Kidney capillary endothelial cell (primary cell): ENCODE results near the gene OR52R1.
"Not testable (repeated sequence)": the region's sequence is repeated elsewhere in the genome, so short reads cannot be mapped to it uniquely, and the experiment has no call there.

Source experiments
- DNase-seq: peaks from one replicate; pipeline ENCODE4 v3.0.0-alpha.2; 2018; ENCODE audit warnings: low spot score

Gene OR52R1

DNA sequence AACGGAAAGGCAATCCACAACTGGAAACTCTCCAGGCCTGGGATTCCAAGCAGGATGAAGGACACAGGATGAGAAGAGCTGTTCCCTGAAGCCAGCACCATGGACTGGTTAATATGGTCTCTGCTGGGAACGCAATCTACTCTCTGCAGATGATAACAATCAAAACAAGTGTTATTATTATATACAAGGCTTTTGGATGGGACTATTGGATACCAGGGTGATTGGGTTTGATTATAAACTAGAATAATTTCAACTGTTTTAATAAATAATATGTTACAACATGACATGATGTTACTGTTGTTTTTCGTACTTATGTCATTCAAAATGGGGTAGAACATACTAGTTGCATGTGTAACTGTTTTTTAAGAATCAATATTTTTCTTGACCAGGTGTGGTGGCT, at the start of gene OR52R1:
OR52R1 (minus strand) TSS at position 101 of the 400 bp plus-strand sequence; CDS start at position 101, 0 bp downstream.
- DNase-seq, result no peak

DNA sequence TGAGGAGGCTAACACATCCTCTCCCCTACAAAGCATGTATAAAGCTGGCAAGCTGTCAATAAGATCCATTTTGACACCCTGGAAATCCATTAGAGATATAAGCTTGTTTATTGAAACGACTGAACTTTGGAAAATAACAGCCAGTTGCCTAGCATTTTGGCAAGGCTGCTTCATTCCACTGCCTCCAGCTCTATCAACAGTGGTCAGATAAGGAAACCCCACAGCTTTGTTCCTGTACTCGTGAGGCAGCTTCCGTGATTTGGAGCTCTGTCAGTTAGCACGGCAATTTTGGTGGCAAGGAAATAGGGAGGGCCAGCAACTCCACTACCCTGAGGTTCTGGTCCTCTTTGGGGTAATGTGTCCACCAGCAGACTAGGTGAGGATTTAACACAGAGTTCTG, 46.9 kb upstream of the OR52R1 start:
- no peak for DNase-seq

DNA sequence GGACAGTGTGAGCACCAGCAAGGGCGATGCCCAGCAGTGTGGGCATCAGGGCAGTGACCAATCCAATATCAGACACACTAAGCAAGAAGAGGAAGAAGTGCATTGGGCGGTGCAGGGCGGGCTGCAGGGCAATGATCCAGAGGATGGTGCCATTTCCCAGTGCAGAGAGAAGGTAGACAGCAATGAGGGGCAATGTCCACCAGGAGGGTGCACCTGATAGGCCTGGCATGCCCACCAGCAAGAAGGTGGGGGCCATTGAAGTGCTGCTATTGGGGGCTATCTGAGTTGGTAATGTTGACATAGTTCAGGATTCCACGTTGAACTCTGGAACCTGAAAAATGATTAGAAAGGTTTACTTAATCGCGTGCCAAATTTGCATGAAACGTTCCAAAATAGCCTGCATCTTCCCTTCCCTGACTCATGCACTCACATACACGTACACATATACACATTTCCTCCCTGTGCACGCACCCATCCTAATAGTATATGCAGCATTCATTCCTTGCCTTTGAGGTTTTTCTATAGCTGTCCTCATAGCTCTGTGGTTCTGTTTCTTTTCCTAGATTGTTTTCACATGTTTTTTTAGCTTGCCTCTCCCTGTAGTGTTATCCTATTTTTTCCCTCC, 44.8 kb upstream of the OR52R1 start, which contains the start of gene OR51S1:
OR51S1 (minus strand) TSS at position 301 of the 625 bp plus-strand sequence; CDS start at position 301, 0 bp downstream.
- no peak for DNase-seq

GRCh38 chr11:4839851-4840549, 35.8 kb upstream of the OR52R1 start:
- DNase-seq, result no peak

DNA sequence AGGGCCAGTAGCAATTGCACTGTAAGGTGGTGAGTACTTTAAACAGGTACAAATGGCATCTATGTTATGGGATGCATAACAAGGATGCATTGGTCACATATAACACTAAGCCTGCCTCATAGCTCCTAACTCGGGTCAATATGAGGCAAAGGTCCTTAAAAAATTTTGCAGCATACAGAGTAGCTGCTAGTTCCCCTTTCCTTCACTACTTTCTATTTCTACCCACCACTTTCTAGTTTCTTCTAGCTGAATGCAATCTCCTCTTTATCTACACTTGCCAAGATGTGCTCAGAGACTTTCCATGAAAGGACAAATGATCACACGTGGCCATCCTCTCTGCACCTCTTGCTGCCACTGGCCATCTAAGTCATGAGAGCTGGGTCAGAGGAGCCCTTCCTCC, 26.7 kb upstream of the OR52R1 start:
- no peak for DNase-seq

- no peak for DNase-seq
Measured at GRCh38 chr11:4830346-4830745, 26.2 kb upstream of the OR52R1 start.

GRCh38 chr11:4826425-4826824, 22.2 kb upstream of the OR52R1 start:
- DNase-seq, result no peak

- no peak for DNase-seq
Measured at GRCh38 chr11:4825132-4825531, 21.0 kb upstream of the OR52R1 start.

DNA sequence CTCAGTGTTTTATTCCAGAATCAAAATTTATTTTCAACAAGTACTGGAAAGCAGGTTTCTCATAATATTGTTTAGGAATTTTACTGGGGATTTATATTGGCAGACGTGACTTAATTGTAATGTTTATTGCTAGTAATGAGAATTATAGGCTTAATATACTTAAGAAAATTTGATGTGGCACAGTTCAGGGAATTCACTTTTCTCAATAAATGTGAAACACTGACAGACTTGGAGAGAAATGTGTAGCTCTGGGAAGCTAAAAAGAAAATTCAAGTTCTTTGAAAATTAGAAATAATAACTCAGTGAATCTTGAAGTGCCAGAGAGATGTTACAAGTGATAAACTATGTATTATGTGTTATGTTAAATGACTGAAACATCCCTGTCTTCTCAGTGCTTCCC, 16.8 kb upstream of the OR52R1 start, which contains the start of gene OR51F2:
OR51F2 (plus strand) TSS at position 301 of the 400 bp plus-strand sequence. CDS start 101 bp downstream, outside the sequence.
- no peak for DNase-seq

DNA sequence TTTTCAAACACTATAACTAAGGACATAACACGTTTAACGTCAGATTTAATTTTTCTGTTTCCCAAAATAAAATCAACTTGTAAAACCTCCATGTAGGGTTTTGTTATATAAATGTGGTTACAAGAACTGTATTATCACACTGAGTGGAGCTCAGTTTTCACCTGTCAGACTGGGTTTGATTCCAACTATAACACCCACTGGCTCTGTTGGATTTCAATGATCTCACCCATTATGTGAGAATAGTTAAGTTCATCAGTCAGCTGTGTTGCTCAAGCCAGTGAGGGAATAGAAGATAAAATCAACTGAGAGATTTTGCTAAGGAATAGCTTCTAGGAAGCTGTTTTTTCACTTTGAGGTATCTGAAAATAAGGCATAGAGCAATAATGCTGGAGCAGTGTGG, 5.1 kb upstream of the OR52R1 start:
- no peak for DNase-seq

- DNase-seq, result no peak
Measured at GRCh38 chr11:4808476-4808875, 4.3 kb upstream of the OR52R1 start.

GRCh38 chr11:4801316-4801715, 2.9 kb downstream of the OR52R1 start:
- DNase-seq, result not testable (repeated sequence)

DNA sequence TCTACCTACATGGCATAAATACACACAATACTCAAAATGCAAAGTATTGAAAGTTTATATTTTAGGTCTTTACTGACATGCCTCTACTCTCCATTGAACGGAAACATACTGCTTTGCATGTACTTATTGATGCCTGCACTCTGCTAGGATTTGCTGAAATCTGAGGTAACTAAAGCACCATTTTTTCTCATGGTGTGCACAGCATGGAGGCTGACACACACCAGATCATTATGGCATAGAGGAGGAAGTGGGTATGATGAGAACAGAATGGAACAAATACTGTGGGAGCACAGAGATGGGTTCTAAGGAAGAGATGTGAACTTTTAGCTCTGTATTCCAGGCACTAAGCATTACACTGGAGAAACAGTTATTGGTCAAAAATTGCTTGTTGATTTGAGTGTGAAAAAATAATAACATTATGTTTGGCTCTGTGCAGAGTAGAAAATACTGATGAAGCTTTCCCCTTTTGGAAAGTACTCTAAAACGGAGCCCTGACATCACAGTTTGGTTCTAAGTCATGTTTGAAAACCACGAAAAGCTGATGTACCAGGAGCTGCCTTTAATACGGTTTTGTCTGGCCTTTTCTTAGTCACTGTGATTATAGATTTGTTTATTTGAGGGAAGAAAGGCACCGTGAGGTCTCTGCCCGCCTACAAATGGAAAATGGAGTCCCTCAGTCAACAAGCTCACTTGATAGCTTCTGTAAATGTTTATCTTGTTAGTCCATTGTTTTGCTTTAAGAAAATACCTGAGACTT, 5.6 kb downstream of the OR52R1 start:
- no peak for DNase-seq

DNA sequence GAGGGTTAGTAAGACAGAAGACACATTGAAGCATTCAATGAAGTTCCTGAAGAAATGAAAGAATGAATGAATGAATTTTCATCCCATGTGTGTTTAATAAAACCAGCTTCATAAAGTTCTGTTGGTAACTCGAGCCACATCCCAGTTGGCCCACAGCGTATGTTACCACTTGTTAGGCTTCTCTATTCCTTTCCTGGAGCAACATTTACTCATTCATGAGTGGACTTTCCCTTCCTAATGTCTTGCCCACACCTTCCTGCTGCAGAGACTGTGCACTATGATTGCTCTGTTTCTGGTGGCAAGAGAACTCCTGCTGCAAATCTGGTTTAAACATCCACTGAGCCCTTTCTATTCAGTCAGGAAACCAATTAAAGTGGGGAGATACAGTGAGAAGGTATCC, 7.0 kb downstream of the OR52R1 start:
- DNase-seq, result no peak

DNA sequence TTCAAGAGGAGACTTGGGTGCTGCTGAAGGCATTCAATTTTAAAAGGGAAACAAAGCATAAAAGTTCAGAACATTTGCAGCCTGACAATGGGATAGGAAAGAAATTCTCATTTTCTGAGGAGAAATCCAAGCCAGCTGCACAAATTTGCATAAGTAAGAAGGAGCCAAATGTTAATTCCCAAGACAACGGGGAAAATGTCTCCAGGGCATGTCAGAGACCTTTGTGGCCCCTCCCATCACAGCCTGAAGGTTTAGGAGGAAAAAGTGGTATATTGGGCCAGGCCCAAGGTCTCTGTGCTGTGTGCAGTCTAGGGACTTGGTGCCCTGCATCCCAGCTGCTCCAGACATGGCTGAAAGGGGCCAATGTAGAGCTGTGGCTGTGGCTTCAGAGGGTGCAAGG, 21.7 kb downstream of the OR52R1 start:
- no peak for DNase-seq

DNA sequence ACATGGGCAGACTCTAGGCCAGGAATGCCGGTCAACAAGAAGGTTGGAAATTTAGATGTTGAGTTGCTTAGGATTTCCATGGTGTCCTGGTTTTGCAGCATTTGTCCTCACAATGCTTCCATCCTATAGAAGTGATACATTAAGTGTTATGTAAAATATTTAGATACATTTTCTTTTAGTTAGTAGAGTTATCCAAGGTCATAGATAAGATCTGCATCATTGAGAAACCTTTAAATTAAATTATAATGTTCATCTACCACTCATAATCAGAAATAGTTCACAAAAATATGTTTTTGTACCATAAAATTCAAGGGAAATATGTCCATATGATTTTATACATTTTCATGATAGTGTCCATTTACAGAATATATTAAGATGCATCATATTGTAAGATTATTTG, 34.3 kb downstream of the OR52R1 start, which contains the start of gene OR51F1:
OR51F1 (minus strand) TSS at position 101 of the 400 bp plus-strand sequence; CDS start at position 101, 0 bp downstream.
- no peak for DNase-seq

GRCh38 chr11:4768094-4768493, 36.1 kb downstream of the OR52R1 start:
- DNase-seq, result no peak

DNA sequence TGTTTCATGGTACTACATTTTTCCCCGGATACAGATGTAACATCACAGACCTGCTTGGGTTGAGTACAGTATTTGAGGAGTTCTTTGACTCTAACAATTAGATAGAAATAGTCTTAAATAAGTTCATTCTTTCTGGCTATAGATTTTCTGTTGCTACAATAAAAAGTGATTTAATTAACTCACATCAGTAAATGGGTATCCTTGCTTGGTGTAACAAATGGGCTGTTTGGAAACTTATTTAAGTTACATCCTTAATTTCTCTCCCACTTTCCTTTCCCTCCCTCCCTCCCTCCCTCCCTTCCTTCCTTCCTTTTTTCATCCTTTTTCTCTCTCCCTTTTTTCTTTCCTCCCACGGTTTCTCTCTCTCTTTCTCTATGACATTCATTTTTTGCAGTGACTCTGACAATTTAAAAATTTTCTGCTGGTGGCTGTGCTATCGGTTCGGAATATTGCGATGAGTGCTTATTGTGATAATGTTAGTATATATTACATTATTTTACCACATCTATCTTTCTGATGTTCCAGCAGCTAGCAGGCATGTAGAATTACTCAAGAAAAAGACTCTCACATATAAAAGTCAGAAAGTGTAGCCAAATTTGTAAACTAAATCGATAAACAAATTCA, 37.6 kb downstream of the OR52R1 start:
- no peak for DNase-seq

GRCh38 chr11:4763096-4763495, 41.1 kb downstream of the OR52R1 start:
- DNase-seq, result no peak
